Measurements from ENCODE around the gene ZNRF1. TPM values are rescaled to one million over a fixed set of nuclear protein-coding genes. Genes with fewer than 3 reads are reported as not detected.

The ZNRF1 gene
- total and polyA plus RNA-seq, 2 of the 13 experiments (the other 11 are each of a cell fraction or from before 2014, with no cell fraction given), result 43.9 to 58.7 TPM

DNA sequence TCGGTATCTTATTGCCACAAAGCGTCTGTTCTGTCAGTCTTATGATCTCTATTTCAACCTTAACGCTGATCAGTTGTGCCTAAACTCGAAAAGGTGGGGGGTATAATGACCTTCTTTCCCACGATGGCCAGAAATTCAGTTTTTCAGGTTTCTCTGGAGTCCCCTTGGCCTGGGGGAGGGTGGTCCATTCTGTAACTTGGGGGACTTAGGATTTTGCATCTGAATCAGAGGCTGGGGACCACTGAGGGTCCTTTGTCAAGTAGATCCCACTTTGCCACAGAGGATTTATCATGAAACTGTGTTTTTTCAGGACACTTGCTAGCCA lies 7.6 kb upstream of the ZNRF1 start (continued):
- TF ChIP-seq, protein P1, sequence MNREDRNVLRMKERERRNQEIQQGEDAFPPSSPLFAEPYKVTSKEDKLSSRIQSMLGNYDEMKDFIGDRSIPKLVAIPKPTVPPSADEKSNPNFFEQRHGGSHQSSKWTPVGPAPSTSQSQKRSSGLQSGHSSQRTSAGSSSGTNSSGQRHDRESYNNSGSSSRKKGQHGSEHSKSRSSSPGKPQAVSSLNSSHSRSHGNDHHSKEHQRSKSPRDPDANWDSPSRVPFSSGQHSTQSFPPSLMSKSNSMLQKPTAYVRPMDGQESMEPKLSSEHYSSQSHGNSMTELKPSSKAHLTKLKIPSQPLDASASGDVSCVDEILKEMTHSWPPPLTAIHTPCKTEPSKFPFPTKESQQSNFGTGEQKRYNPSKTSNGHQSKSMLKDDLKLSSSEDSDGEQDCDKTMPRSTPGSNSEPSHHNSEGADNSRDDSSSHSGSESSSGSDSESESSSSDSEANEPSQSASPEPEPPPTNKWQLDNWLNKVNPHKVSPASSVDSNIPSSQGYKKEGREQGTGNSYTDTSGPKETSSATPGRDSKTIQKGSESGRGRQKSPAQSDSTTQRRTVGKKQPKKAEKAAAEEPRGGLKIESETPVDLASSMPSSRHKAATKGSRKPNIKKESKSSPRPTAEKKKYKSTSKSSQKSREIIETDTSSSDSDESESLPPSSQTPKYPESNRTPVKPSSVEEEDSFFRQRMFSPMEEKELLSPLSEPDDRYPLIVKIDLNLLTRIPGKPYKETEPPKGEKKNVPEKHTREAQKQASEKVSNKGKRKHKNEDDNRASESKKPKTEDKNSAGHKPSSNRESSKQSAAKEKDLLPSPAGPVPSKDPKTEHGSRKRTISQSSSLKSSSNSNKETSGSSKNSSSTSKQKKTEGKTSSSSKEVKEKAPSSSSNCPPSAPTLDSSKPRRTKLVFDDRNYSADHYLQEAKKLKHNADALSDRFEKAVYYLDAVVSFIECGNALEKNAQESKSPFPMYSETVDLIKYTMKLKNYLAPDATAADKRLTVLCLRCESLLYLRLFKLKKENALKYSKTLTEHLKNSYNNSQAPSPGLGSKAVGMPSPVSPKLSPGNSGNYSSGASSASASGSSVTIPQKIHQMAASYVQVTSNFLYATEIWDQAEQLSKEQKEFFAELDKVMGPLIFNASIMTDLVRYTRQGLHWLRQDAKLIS (CRISPR knock-in tag; IDR thresholded peaks at IDR 0.05), result no peak
- TF ChIP-seq, protein P2, sequence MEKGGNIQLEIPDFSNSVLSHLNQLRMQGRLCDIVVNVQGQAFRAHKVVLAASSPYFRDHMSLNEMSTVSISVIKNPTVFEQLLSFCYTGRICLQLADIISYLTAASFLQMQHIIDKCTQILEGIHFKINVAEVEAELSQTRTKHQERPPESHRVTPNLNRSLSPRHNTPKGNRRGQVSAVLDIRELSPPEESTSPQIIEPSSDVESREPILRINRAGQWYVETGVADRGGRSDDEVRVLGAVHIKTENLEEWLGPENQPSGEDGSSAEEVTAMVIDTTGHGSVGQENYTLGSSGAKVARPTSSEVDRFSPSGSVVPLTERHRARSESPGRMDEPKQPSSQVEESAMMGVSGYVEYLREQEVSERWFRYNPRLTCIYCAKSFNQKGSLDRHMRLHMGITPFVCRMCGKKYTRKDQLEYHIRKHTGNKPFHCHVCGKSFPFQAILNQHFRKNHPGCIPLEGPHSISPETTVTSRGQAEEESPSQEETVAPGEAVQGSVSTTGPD (CRISPR knock-in tag; IDR thresholded peaks at IDR 0.05), result no peak
- TF ChIP-seq ZNF274 (CRISPR knock-in tag; IDR thresholded peaks at IDR 0.05) (peak; percentile 28; the same call in 1 of the 2 replicates), MED13 (CRISPR knock-in tag; IDR thresholded peaks at IDR 0.05) (no peak), ZNF850 (CRISPR knock-in tag; conservative IDR thresholded peaks at IDR 0.05) (no peak), TARDBP (CRISPR knock-in tag; IDR thresholded peaks at IDR 0.05) (0 out of 2 replicates have a peak, but pooled peaks have one; percentile 18), MBNL3 (CRISPR knock-in tag; conservative IDR thresholded peaks at IDR 0.05) (0 out of 2 replicates have a peak, but pooled peaks have one; percentile 36), ZNF674 (CRISPR knock-in tag; IDR thresholded peaks at IDR 0.05; ENCODE audit: low read depth) (no peak), ZSCAN20 (CRISPR knock-in tag; IDR thresholded peaks at IDR 0.05; ENCODE audit: borderline replicate concordance) (no peak), RBFOX2 (IDR thresholded peaks at IDR 0.05; ENCODE audit: low read depth, low read length) (0 out of 2 replicates have a peak, but pooled peaks have one; percentile 45), TBX2 (CRISPR knock-in tag; IDR thresholded peaks at IDR 0.05; ENCODE audit: borderline replicate concordance) (no peak), ZNF264 (CRISPR knock-in tag; IDR thresholded peaks at IDR 0.05) (no peak), SRF (IDR thresholded peaks at IDR 0.05; ENCODE audit: low read depth, low read length) (no peak), POGZ (CRISPR knock-in tag; IDR thresholded peaks at IDR 0.05) (no peak), YEATS2 (CRISPR knock-in tag; IDR thresholded peaks at IDR 0.05; ENCODE audit: borderline replicate concordance) (no peak), ZNF3 (CRISPR knock-in tag; IDR thresholded peaks at IDR 0.05) (no peak)
- TF ChIP-seq, protein P3, sequence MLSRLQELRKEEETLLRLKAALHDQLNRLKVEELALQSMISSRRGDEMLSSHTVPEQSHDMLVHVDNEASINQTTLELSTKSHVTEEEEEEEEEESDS (CRISPR knock-in tag; IDR thresholded peaks at IDR 0.05; ENCODE audit: borderline replicate concordance), result 0 out of 2 replicates have a peak, but pooled peaks have one; percentile 67
- TF ChIP-seq, protein P4, sequence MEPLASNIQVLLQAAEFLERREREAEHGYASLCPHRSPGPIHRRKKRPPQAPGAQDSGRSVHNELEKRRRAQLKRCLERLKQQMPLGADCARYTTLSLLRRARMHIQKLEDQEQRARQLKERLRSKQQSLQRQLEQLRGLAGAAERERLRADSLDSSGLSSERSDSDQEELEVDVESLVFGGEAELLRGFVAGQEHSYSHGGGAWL (CRISPR knock-in tag; IDR thresholded peaks at IDR 0.05), result no peak
- TF ChIP-seq, protein P5, sequence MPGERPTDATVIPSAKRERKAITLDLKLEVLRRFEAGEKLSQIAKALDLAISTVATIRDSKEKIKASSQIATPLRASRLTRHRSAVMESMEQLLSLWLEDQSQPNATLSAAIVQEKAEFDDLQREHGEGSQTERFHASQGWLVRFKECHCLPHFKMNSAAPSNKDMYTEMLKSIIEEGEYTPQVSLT (CRISPR knock-in tag; IDR thresholded peaks at IDR 0.05; ENCODE audit: borderline replicate concordance, low read depth), result no peak
- TF ChIP-seq, protein P6, sequence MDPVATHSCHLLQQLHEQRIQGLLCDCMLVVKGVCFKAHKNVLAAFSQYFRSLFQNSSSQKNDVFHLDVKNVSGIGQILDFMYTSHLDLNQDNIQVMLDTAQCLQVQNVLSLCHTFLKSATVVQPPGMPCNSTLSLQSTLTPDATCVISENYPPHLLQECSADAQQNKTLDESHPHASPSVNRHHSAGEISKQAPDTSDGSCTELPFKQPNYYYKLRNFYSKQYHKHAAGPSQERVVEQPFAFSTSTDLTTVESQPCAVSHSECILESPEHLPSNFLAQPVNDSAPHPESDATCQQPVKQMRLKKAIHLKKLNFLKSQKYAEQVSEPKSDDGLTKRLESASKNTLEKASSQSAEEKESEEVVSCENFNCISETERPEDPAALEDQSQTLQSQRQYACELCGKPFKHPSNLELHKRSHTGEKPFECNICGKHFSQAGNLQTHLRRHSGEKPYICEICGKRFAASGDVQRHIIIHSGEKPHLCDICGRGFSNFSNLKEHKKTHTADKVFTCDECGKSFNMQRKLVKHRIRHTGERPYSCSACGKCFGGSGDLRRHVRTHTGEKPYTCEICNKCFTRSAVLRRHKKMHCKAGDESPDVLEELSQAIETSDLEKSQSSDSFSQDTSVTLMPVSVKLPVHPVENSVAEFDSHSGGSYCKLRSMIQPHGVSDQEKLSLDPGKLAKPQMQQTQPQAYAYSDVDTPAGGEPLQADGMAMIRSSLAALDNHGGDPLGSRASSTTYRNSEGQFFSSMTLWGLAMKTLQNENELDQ (CRISPR knock-in tag; IDR thresholded peaks at IDR 0.05; ENCODE audit: borderline replicate concordance), result no peak
- TF ChIP-seq, protein P7, sequence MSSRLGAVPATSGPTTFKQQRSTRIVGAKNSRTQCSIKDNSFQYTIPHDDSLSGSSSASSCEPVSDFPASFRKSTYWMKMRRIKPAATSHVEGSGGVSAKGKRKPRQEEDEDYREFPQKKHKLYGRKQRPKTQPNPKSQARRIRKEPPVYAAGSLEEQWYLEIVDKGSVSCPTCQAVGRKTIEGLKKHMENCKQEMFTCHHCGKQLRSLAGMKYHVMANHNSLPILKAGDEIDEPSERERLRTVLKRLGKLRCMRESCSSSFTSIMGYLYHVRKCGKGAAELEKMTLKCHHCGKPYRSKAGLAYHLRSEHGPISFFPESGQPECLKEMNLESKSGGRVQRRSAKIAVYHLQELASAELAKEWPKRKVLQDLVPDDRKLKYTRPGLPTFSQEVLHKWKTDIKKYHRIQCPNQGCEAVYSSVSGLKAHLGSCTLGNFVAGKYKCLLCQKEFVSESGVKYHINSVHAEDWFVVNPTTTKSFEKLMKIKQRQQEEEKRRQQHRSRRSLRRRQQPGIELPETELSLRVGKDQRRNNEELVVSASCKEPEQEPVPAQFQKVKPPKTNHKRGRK (CRISPR knock-in tag; IDR thresholded peaks at IDR 0.05), result no peak

All from HepG2 (cell line).